ENCODE data around the gene KRT31. TPM values are rescaled to one million over a fixed set of nuclear protein-coding genes. Genes with fewer than 3 reads are reported as not detected.

KRT31 gene
- total and polyA plus RNA-seq, 2 of the 4 experiments (the other 2 are of a cell fraction): 0.05 TPM; not detected in 1

DNA sequence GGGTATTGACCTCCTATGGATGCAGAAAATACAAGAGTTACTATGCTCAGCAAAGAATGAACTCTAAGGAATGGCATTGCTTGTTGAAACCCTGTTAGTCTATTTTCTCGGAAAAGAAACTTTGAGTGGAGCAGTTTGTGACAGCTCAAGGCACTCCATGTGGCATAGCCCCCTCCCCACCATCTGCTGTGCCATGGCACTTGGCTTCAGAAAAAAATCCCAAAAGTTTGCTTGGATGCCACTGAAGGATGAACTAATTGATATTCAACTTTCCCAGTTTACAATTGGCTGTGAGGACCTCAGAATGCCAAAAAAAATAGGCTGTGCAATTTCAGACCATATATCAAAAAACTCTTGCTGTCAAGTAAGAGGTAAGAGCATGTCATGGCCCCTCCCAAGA lies 1.8 kb downstream of the KRT31 start:
- Histone ChIP-seq H3K9me1 (ENCODE audit: insufficient read depth, low read length) (no peaks in the 10 kb centered on the region; the same call in 1 of the 2 replicates), H2BK15ac (ENCODE audit: low read depth, low read length) (no peak overlapping the region), H2BK5ac (ENCODE audit: low read depth, low read length, poor library complexity, severe bottlenecking) (no peak overlapping the region), H3K56ac (ENCODE audit: extremely low read depth, insufficient read depth, low read length) (no peak overlapping the region), H2AK9ac (replicated peaks; ENCODE audit: low read depth, low read length, poor library complexity) (no peak overlapping the region), H3K4me3 (ENCODE audit: insufficient read depth, low read depth, low read length) (no peak overlapping the region), H3K9ac (ENCODE audit: low read depth, low read length) (no peak overlapping the region), H3K36me3 (ENCODE audit: control insufficient read depth, insufficient read depth, low read length) (no peaks in the 10 kb centered on the region), H3K27ac (ENCODE audit: insufficient read depth, low read length) (no peak overlapping the region), H3K18ac (ENCODE audit: low read depth, low read length) (no peak overlapping the region), H3K9me3 (ENCODE audit: control insufficient read depth, insufficient read depth, low read length) (no peaks in the 10 kb centered on the region), H2AFZ (replicated peaks; ENCODE audit: low read length, poor library complexity) (no peak overlapping the region), H3K27me3 (ENCODE audit: control insufficient read depth, insufficient read depth, low read length) (no peaks in the 10 kb centered on the region), H2BK120ac (ENCODE audit: low read depth, low read length) (no peak overlapping the region), H4K8ac (ENCODE audit: low read depth in 2 of 2, low read length in 2 of 2) (no peak overlapping the region), H2AK5ac (ENCODE audit: low read depth, low read length) (no peak overlapping the region; the same call in 1 of the 2 replicates), H3K4ac (ENCODE audit: low read depth, low read length) (no peak overlapping the region), H4K5ac (ENCODE audit: low read depth, low read length) (no peak overlapping the region), H4K20me1 (ENCODE audit: insufficient read depth, low read length) (no peaks in the 10 kb centered on the region), H3K79me1 (ENCODE audit: low read depth in 1 of 2, low read length in 2 of 2) (no peaks in the 10 kb centered on the region), H4K91ac (ENCODE audit: insufficient read depth, low read depth, low read length) (no peak overlapping the region), H2BK20ac (ENCODE audit: low read depth, low read length) (no peak overlapping the region), H3K4me1 (ENCODE audit: control insufficient read depth, insufficient read depth, low read length) (peaks cover 5% of the 10 kb centered on the region; the same call in 1 of the 2 replicates), H3K23ac (ENCODE audit: low read depth, low read length) (no peak overlapping the region), H3K14ac (replicated peaks; ENCODE audit: low read depth, low read length) (no peak overlapping the region), H3K4me2 (ENCODE audit: low read depth, low read length) (no peak overlapping the region)
- in situ Hi-C loops (cut with MboI; ENCODE audit: low sequenced_read_pairs): no loop called here
- no peak for ATAC-seq (ENCODE audit: low read depth)
- intact Hi-C loops (cut with micrococcal nuclease): no loop called here
- ChIA-PET POLR2A (ENCODE audit: unreplicated experiment) (no interaction called here), CTCF (no interaction called here)
- TF ChIP-seq RCOR1 (IDR thresholded peaks at IDR 0.05; ENCODE audit: insufficient replicate concordance, low read length) (no peak), CHD1 (IDR thresholded peaks at IDR 0.05; ENCODE audit: low read depth, low read length) (no peak), POLR2A (IDR thresholded peaks at IDR 0.05; ENCODE audit: low read depth, low read length) (no peak), MXI1 (IDR thresholded peaks at IDR 0.05; ENCODE audit: borderline replicate concordance, low read depth, low read length) (no peak), FOS (IDR thresholded peaks at IDR 0.05; ENCODE audit: low read depth, low read length) (no peak), RAD21 (IDR thresholded peaks at IDR 0.05; ENCODE audit: low read length) (no peak), SMC3 (IDR thresholded peaks at IDR 0.05; ENCODE audit: low read depth, low read length) (no peak), CEBPB (IDR thresholded peaks at IDR 0.05; ENCODE audit: low read depth, low read length) (no peak), NFE2L2 (IDR thresholded peaks at IDR 0.05; ENCODE audit: low read depth, low read length) (no peak), BHLHE40 (IDR thresholded peaks at IDR 0.05; ENCODE audit: low read depth, low read length) (no peak), RFX5 (IDR thresholded peaks at IDR 0.05; ENCODE audit: low read depth, low read length) (no peak), MAZ (IDR thresholded peaks at IDR 0.05; ENCODE audit: borderline replicate concordance, low read depth, low read length) (no peak), MAFK (IDR thresholded peaks at IDR 0.05; ENCODE audit: low read depth, low read length) (no peak)
- TF ChIP-seq, protein P1, sequence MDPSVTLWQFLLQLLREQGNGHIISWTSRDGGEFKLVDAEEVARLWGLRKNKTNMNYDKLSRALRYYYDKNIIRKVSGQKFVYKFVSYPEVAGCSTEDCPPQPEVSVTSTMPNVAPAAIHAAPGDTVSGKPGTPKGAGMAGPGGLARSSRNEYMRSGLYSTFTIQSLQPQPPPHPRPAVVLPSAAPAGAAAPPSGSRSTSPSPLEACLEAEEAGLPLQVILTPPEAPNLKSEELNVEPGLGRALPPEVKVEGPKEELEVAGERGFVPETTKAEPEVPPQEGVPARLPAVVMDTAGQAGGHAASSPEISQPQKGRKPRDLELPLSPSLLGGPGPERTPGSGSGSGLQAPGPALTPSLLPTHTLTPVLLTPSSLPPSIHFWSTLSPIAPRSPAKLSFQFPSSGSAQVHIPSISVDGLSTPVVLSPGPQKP (IDR thresholded peaks at IDR 0.05; ENCODE audit: borderline replicate concordance, low read depth, low read length): no peak
- TF ChIP-seq, protein P2, sequence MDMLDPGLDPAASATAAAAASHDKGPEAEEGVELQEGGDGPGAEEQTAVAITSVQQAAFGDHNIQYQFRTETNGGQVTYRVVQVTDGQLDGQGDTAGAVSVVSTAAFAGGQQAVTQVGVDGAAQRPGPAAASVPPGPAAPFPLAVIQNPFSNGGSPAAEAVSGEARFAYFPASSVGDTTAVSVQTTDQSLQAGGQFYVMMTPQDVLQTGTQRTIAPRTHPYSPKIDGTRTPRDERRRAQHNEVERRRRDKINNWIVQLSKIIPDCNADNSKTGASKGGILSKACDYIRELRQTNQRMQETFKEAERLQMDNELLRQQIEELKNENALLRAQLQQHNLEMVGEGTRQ (IDR thresholded peaks at IDR 0.05; ENCODE audit: low read depth, low read length): no peak
- TF ChIP-seq, protein P3, sequence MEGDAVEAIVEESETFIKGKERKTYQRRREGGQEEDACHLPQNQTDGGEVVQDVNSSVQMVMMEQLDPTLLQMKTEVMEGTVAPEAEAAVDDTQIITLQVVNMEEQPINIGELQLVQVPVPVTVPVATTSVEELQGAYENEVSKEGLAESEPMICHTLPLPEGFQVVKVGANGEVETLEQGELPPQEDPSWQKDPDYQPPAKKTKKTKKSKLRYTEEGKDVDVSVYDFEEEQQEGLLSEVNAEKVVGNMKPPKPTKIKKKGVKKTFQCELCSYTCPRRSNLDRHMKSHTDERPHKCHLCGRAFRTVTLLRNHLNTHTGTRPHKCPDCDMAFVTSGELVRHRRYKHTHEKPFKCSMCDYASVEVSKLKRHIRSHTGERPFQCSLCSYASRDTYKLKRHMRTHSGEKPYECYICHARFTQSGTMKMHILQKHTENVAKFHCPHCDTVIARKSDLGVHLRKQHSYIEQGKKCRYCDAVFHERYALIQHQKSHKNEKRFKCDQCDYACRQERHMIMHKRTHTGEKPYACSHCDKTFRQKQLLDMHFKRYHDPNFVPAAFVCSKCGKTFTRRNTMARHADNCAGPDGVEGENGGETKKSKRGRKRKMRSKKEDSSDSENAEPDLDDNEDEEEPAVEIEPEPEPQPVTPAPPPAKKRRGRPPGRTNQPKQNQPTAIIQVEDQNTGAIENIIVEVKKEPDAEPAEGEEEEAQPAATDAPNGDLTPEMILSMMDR (conservative IDR thresholded peaks at IDR 0.05; ENCODE audit: low read depth, low read length): no peak
- DNase-seq: no peak
- dilution Hi-C loops (cut with HindIII; ENCODE audit: low sequenced_read_pairs, unreplicated experiment): no loop called here
- 100% methylated on average over 1 of the region's 1 CpG; no CpG with 5 or more reads in 1 of the 2 experiments for WGBS, 2 experiments (ENCODE audit: extremely low coverage in 2 of 2, insufficient read length in 1 of 2)
- no TSS peak for BruUV-seq (replicated peaks)
